GM06990 (cell line): ENCODE results near the gene TRMT11.

Experiments used
- DNase-seq: peaks from one replicate; pipeline ENCODE4 v3.0.0-alpha.2; 2011; ENCODE audit not compliant: insufficient read length; ENCODE audit errors: extremely low read depth
- H3K27me3 ChIP-seq: replicated peaks from 2 replicates; pipeline ENCODE4 v1.6.0; 2011; ENCODE audit warnings: low read length; ENCODE audit not compliant: control insufficient read depth, insufficient read depth
- H3K36me3 ChIP-seq: 2 replicates; pipeline ENCODE4 v1.5.1; 2011; ENCODE audit warnings: low read length; ENCODE audit not compliant: control insufficient read depth, insufficient read depth
- H3K4me3 ChIP-seq: replicated peaks from 2 replicates; pipeline ENCODE4 v1.5.1; 2011; ENCODE audit warnings: low read depth, mild to moderate bottlenecking, control low read depth, low read length
- CTCF ChIP-seq: IDR thresholded peaks from 2 replicates; pipeline ENCODE4 v1.5.1; 2011; ENCODE audit warnings: low read length, control low read depth, mild to moderate bottlenecking, inconsistent platforms; ENCODE audit not compliant: insufficient read depth, poor library complexity, severe bottlenecking

Gene TRMT11

GRCh38 chr6:126075335-126076071 is 89.2 kb downstream of the TRMT11 start:
- TF ChIP-seq CTCF, result no peak
- DNase-seq, result no peak
- H3K4me3 ChIP-seq, result no peak overlapping the region
- no peaks in the 10 kb centered on the region for H3K27me3 ChIP-seq
- no peaks in the 10 kb centered on the region; the same call in 1 of the 2 replicates for H3K36me3 ChIP-seq

- TF ChIP-seq CTCF, result no peak
- H3K27me3 ChIP-seq, result no peaks in the 10 kb centered on the region
- no peak overlapping the region for H3K4me3 ChIP-seq
- no peaks in the 10 kb centered on the region for H3K36me3 ChIP-seq
- no peak for DNase-seq
Measured at GRCh38 chr6:126076992-126077664, 90.8 kb downstream of the TRMT11 start.

- H3K4me3 ChIP-seq, result no peak overlapping the region
- no peak for TF ChIP-seq CTCF
- H3K27me3 ChIP-seq, result no peaks in the 10 kb centered on the region
- DNase-seq, result no peak
- H3K36me3 ChIP-seq, result no peaks in the 10 kb centered on the region
Measured at GRCh38 chr6:126077810-126078776, 91.8 kb downstream of the TRMT11 start.

GRCh38 chr6:126083875-126084274 is 97.5 kb downstream of the TRMT11 start:
- no peak for DNase-seq
- no peaks in the 10 kb centered on the region for H3K27me3 ChIP-seq
- no peak for TF ChIP-seq CTCF
- H3K4me3 ChIP-seq, result no peak overlapping the region
- H3K36me3 ChIP-seq, result no peaks in the 10 kb centered on the region

- DNase-seq, result peak; percentile 6
- no peak for TF ChIP-seq CTCF
- H3K27me3 ChIP-seq, result no peaks in the 10 kb centered on the region
- no peak overlapping the region for H3K4me3 ChIP-seq
- no peaks in the 10 kb centered on the region for H3K36me3 ChIP-seq
Measured at GRCh38 chr6:126086560-126086959, 100.2 kb downstream of the TRMT11 start.
